ENCODE results near the gene GNAO1. TPM values are rescaled to one million over a fixed set of nuclear protein-coding genes. Genes with fewer than 3 reads are reported as not detected.

The GNAO1 gene
- polyA plus RNA-seq, 1 of the 3 experiments (the other 2 are of a cell fraction): 0.30 TPM

DNA sequence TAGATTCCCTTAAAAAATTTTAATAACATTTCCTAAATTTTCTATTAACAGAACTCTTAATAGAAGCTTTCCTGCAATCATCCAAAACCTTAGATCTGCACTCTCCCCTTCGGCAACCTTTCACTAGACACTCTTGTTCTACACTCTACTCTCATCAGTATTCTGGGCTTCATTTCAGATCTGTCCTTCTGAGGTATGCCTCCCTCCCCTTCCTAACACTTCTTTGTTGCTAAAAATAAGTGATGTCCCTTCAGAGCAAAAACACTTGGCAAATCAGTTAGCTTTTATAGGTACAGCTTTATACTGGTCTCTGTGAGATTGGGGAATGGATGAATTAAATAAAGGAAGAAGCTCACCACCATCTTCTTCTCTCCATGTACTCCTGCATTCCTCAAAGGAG, 28.2 kb upstream of the GNAO1 start:
- POLR2A ChIA-PET: no interaction called here
- CTCF ChIA-PET: interaction anchor here (1.2 to 1.4 kb wide), 4 partner anchors 11 to 156 kb away, joined by 3 to 4 read pairs (median 4); no protein-coding TSS in a partner anchor
- Histone ChIP-seq H3K27me3 (ENCODE audit: insufficient read depth) (no peaks in the 10 kb centered on the region), H3K9me3 (no peaks in the 10 kb centered on the region), H3K4me3 (ENCODE audit: low read depth in 2 of 2, low read length in 1 of 2) (no peak overlapping the region), H3K4me1 (ENCODE audit: control insufficient read depth in 1 of 2, insufficient read depth in 2 of 2, low read depth in 1 of 2, low read length in 1 of 2) (no peaks in the 10 kb centered on the region), H3K27ac (ENCODE audit: low read depth in 2 of 2, low read length in 1 of 2) (no peak overlapping the region), H4K20me1 (ENCODE audit: insufficient read depth) (no peaks in the 10 kb centered on the region), H3K36me3 (replicated peaks in 1 of 2; ENCODE audit: control insufficient read depth in 1 of 2, insufficient read depth in 2 of 2, low read length in 1 of 2) (no peaks in the 10 kb centered on the region), H3K9ac (no peak overlapping the region), H3K4me2 (no peak overlapping the region), H2AFZ (ENCODE audit: low read depth) (no peak overlapping the region), H3K79me2 (ENCODE audit: insufficient read depth) (no peaks in the 10 kb centered on the region), H3K9me2 (no peaks in the 10 kb centered on the region), H3F3A (replicated peaks; ENCODE audit: insufficient read depth) (no peaks in the 10 kb centered on the region)
- TF ChIP-seq GABPA (IDR thresholded peaks at IDR 0.05; ENCODE audit: low read depth): no peak
- no peak for TF ChIP-seq TAF1 (IDR thresholded peaks at IDR 0.05; ENCODE audit: borderline replicate concordance, low read depth, low read length)
- no peak for DNase-seq
- WGBS (ENCODE audit: low lambda C conversion rate): 16% methylated on average over 1 of the region's 1 CpG

DNA sequence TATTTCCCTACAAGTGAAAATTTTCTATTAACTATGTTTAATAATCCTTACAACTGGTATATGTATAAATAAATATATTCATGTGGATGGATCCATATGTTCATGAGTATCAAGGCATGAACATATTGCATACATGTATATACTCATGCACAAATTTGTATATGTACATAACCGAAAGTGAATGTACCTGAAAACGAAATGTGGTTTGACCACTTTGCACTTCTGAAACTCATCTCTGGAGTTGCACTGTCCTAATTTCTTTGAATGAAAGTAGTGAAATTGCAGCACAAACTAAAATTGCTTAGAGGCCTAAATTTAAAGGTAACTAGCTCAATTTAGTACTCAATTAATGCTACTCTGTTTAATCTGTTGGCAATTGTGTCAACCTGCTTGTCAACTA, 27.4 kb upstream of the GNAO1 start:
- H3K36me3 ChIP-seq (replicated peaks in 1 of 2; ENCODE audit: control insufficient read depth in 1 of 2, insufficient read depth in 2 of 2, low read length in 1 of 2): no peaks in the 10 kb centered on the region
- no peaks in the 10 kb centered on the region for H3K9me2 ChIP-seq
- no peaks in the 10 kb centered on the region for H4K20me1 ChIP-seq (ENCODE audit: insufficient read depth)
- POLR2A ChIA-PET: no interaction called here
- no peaks in the 10 kb centered on the region for H3F3A ChIP-seq (replicated peaks; ENCODE audit: insufficient read depth)
- H2AFZ ChIP-seq (ENCODE audit: low read depth): no peak overlapping the region
- WGBS (ENCODE audit: low lambda C conversion rate): 38% methylated on average over 2 of the region's 2 CpGs
- H3K4me3 ChIP-seq (ENCODE audit: low read depth in 2 of 2, low read length in 1 of 2): no peak overlapping the region
- H3K9ac ChIP-seq: no peak overlapping the region
- no peak for DNase-seq
- no peaks in the 10 kb centered on the region for H3K9me3 ChIP-seq
- CTCF ChIA-PET: interaction anchor here (1.2 to 1.4 kb wide), 4 partner anchors 11 to 155 kb away, joined by 3 to 4 read pairs (median 4); no protein-coding TSS in a partner anchor
- no peak overlapping the region for H3K4me2 ChIP-seq
- H3K27me3 ChIP-seq (ENCODE audit: insufficient read depth): no peaks in the 10 kb centered on the region
- H3K79me2 ChIP-seq (ENCODE audit: insufficient read depth): no peaks in the 10 kb centered on the region
- no peak for TF ChIP-seq EZH2phosphoT487 (IDR thresholded peaks at IDR 0.05; ENCODE audit: borderline replicate concordance, low read depth)
- TF ChIP-seq, protein P1, sequence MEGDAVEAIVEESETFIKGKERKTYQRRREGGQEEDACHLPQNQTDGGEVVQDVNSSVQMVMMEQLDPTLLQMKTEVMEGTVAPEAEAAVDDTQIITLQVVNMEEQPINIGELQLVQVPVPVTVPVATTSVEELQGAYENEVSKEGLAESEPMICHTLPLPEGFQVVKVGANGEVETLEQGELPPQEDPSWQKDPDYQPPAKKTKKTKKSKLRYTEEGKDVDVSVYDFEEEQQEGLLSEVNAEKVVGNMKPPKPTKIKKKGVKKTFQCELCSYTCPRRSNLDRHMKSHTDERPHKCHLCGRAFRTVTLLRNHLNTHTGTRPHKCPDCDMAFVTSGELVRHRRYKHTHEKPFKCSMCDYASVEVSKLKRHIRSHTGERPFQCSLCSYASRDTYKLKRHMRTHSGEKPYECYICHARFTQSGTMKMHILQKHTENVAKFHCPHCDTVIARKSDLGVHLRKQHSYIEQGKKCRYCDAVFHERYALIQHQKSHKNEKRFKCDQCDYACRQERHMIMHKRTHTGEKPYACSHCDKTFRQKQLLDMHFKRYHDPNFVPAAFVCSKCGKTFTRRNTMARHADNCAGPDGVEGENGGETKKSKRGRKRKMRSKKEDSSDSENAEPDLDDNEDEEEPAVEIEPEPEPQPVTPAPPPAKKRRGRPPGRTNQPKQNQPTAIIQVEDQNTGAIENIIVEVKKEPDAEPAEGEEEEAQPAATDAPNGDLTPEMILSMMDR (IDR thresholded peaks at IDR 0.05): no peak
- no peaks in the 10 kb centered on the region for H3K4me1 ChIP-seq (ENCODE audit: control insufficient read depth in 1 of 2, insufficient read depth in 2 of 2, low read depth in 1 of 2, low read length in 1 of 2)
- H3K27ac ChIP-seq (ENCODE audit: low read depth in 2 of 2, low read length in 1 of 2): no peak overlapping the region

DNA sequence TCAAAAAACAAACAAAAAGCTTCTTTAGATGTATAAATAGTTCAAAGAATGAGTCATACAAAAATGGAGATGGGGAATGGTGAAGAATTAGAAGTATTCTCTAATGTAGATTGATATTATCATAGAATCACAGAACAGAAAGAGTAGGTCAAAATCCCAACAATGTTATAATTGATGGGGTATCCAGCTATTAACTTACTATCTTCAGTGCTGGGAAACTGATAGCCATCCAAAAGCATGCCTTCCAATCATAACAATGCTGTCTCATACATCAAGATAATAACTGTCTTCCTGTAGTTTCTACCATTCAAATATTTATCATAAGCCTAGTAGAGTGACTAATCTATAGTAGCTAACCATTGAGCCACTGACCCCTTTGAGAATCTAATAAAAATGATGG, 26.7 kb upstream of the GNAO1 start:
- Histone ChIP-seq H3F3A (replicated peaks; ENCODE audit: insufficient read depth) (no peaks in the 10 kb centered on the region), H3K4me2 (no peak overlapping the region), H3K36me3 (replicated peaks in 1 of 2; ENCODE audit: control insufficient read depth in 1 of 2, insufficient read depth in 2 of 2, low read length in 1 of 2) (no peaks in the 10 kb centered on the region), H4K20me1 (ENCODE audit: insufficient read depth) (no peaks in the 10 kb centered on the region), H3K27me3 (ENCODE audit: insufficient read depth) (no peaks in the 10 kb centered on the region), H3K27ac (ENCODE audit: low read depth in 2 of 2, low read length in 1 of 2) (no peak overlapping the region), H3K79me2 (ENCODE audit: insufficient read depth) (no peaks in the 10 kb centered on the region), H3K9me2 (no peaks in the 10 kb centered on the region), H3K4me3 (ENCODE audit: low read depth in 2 of 2, low read length in 1 of 2) (no peak overlapping the region), H3K4me1 (ENCODE audit: control insufficient read depth in 1 of 2, insufficient read depth in 2 of 2, low read depth in 1 of 2, low read length in 1 of 2) (no peaks in the 10 kb centered on the region), H3K9me3 (no peaks in the 10 kb centered on the region), H2AFZ (ENCODE audit: low read depth) (no peak overlapping the region), H3K9ac (no peak overlapping the region)
- no peak for DNase-seq
- CTCF ChIA-PET: interaction anchor here (1.4 kb wide), 1 partner anchor 30 kb away, joined by 4 read pairs; no protein-coding TSS in a partner anchor
- no peak for TF ChIP-seq JUND (IDR thresholded peaks at IDR 0.05)
- POLR2A ChIA-PET: no interaction called here
